NCI-H1092 (cell line): Measurements from ENCODE around the gene HYI.
A peak's percentile ranks its signal among the peaks of the same experiment; 100 is the strongest.
"Not testable (repeated sequence)": the region's sequence is repeated elsewhere in the genome, so short reads cannot be mapped to it uniquely, and the experiment has no call there.

ENCODE experiments used
- DNase-seq: peaks from one replicate; lab custom pipeline; 2025; lab: John Stamatoyannopoulos, UW

The HYI gene

GRCh38 chr1:43464681-43465504 lies 11.2 kb upstream of the HYI start:
- DNase-seq = no peak

DNA sequence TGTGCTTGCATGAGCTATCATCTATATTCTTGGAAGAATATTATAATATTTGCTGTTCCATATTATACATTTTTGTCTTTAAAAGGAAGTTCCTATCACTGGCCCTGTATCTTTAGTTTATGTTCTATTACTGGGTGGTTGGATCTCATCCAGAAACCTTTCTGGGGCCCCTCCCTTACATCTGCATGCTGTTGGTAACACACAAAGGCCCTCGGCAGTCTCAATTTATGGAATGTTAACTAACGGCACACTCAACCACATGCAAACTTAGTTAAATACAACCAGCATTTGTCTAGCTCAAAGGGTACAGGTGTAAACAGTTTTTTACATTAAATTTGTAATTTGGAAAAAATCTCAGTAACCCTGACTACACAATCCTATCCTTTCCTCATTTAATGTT lies 9.7 kb upstream of the HYI start:
- DNase-seq = no peak

- no peak for DNase-seq
Observed at GRCh38 chr1:43460988-43461693, 7.4 kb upstream of the HYI start.

- not testable (repeated sequence) for DNase-seq
Observed at GRCh38 chr1:43458379-43458778, 4.6 kb upstream of the HYI start.

GRCh38 chr1:43455213-43455889 lies 1.6 kb upstream of the HYI start:
- DNase-seq = no peak

DNA sequence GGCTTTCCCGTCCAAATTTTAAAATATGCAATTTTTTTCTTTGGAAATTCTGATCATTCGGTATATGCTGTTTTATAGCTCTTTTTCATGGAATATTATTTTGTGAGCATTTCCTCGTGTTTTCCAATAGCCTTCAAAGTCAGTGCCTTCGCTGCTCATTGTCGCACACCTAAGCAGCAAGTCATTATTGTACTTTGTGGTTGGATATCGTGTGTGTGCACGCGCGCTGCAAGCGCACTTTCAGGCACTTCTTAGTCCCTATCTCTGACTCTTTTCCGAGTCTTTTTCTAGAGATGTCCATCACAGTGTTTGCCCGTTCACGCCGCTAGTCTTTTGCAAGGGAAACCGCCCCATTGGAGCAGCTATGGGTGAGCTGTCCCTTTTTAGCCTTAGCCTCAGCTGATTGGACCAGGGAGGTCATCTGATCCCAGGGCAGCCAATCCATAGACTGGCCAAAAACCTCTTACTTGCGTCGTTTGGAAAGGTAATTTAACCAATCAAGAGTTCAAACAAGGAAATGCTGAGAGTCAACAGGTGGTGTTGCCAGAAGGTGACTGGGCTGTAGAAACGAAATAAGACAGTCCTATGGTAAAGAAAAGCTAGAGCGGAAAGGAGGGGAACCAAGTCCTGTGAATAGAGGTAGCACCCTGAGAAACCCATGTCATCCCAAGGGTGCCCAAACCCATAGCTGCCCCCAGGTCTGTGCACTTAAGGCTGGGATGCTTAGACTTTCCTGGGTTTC lies 710 bp upstream of the HYI start:
- DNase-seq = peak; percentile 92

- peak; percentile 13 for DNase-seq
Observed at GRCh38 chr1:43452789-43453441, 816 bp downstream of the HYI start.

GRCh38 chr1:43451701-43452532 lies 1.8 kb downstream of the HYI start:
- no peak for DNase-seq

- no peak for DNase-seq
Observed at GRCh38 chr1:43451157-43451591, 2.6 kb downstream of the HYI start.

DNA sequence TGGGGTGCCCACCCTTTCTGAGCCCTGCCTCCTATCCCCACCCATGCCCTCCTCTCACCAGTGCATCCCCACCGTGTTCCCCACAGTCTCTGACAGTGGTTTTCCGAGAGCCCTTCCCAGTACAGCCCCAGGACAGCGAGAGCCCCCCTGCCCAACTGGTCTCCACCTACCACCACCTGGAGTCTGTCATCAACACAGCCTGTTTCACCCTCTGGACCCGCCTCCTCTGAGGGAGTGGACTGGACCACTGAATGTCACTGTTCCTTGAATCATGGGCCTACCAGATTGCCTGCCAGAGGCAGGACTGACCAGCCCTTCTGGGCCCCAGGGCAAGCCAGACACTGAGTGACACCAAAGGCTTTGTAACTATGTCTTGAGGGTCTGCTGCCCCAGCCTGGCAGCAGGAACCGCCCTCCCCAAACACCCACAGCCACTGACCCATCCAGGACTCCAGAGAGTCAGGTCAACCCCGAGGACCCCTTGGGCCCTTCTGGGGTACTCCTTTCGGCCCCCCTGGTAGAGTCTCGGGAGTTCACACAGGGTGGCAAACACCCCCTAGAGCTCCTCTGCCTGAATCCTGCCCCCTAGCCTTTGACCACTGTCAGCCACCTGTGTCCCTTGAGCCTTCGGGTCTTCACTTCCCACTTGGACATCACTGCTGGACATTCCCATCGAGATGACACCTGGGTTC lies 3.3 kb downstream of the HYI start:
- no peak for DNase-seq

GRCh38 chr1:43449708-43450069 lies 4.0 kb downstream of the HYI start:
- DNase-seq = no peak

GRCh38 chr1:43448955-43449707 lies 4.6 kb downstream of the HYI start:
- no peak for DNase-seq

DNA sequence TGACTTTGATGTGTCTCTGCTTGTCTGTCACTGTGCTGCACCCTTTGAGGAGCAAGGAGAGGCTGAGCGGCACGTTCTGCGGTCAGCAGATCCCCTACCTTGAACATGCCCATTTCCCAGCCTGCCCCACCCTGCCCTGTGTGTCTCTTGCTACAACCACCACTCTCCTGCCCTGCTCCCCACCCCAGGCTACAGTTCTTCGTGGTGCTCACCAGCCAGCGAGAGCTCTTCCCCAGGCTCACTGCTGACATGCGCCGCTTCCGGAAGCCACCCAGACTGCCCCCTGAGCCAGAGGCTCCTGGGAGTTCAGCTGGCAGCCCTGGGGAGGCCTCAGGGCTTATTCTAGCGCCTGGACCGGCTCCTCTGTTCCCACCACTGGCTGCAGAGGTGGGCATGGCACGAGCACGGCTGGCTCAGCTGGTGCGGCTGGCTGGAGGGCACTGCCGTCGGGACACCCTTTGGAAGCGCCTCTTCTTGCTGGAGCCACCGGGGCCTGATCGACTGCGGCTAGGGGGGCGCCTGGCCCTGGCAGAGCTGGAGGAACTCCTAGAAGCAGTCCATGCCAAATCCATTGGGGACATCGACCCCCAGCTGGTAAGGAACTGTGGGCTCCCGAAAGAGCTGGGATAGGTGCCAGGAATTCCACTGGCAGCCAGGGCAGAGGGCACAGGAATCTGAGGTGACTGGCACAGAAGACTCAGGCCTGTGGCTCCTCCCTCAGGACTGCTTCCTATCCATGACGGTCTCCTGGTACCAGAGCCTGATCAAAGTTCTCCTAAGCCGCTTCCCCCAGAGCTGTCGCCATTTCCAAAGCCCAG lies 5.6 kb downstream of the HYI start:
- no peak for DNase-seq

GRCh38 chr1:43446881-43447835 lies 6.6 kb downstream of the HYI start:
- no peak for DNase-seq

DNA sequence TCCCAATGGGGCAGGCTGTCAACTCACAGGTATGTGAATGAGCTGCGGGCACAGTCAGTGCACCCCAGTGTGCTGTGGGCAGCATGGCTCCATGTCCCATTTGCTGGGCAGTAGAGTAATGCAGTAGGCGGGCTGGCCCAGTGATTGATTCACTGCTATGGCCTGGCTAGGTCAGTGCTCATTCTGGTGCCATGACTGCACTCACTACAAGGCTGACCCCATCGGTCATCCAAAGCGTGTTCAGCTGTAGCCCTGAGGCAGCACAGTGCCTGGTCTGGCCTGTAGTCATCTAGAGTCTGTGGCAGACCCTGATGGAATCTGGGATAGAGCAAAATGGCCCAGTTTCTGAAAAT lies 7.4 kb downstream of the HYI start:
- no peak for DNase-seq

- no peak for DNase-seq
Observed at GRCh38 chr1:43445606-43446387, 7.9 kb downstream of the HYI start.

DNA sequence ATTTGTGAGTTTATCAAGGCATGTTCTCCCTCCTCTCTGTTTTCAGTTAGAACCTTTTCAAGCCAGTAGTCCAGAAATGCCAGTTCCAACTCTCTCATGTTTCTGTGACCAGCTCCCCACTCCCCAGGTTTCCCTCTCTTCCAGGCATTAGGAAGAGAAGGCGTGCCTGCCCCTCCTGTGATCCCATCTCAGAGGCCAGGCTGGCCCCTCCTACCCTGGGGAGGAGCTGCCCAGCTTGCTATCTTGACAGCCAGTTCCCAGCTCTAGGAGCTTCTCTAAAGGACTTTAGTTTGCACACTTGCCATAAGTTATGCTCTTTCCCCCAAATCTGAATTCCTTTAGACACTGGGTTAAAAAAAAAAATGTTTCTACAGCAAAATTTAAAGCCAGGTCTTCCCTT lies 8.9 kb downstream of the HYI start:
- no peak for DNase-seq
